Endodermal cell (in vitro differentiated cells): ENCODE measurements around the gene DPYSL3. TPM values are rescaled to one million over a fixed set of nuclear protein-coding genes. Genes with fewer than 3 reads are reported as not detected.

Source experiments
- DNase-seq: peaks from one replicate; pipeline ENCODE4 v3.0.0-alpha.2; 2017
- H3K27ac ChIP-seq: 2 replicates; pipeline ENCODE4 v1.5.1; 2013; ENCODE audit warnings: mild to moderate bottlenecking, low read depth, low read length, moderate library complexity
- H3K27me3 ChIP-seq: 2 replicates; pipeline ENCODE4 v1.6.1; 2013; ENCODE audit warnings: mild to moderate bottlenecking, low read length, moderate library complexity; ENCODE audit not compliant: insufficient read depth, control insufficient read depth, poor library complexity, severe bottlenecking
- H3K36me3 ChIP-seq: 2 replicates; pipeline ENCODE4 v1.7.0; 2013; ENCODE audit warnings: mild to moderate bottlenecking, low read length, moderate library complexity; ENCODE audit not compliant: control insufficient read depth, insufficient read depth
- H3K4me1 ChIP-seq: one replicate; pipeline ENCODE4 v1.7.0; 2013; ENCODE audit warnings: low read length; ENCODE audit not compliant: control insufficient read depth, insufficient read depth
- H3K4me3 ChIP-seq: 2 replicates; pipeline ENCODE4 v1.5.1; 2013; ENCODE audit warnings: mild to moderate bottlenecking, low read length, moderate library complexity
- H3K9ac ChIP-seq: 2 replicates; pipeline ENCODE4 v1.6.1; 2013; ENCODE audit warnings: mild to moderate bottlenecking, low read length, moderate library complexity; ENCODE audit not compliant: poor library complexity, severe bottlenecking; ENCODE audit errors: extremely low read depth
- H3K9me3 ChIP-seq: 2 replicates; pipeline ENCODE4 v1.6.1; 2013; ENCODE audit warnings: mild to moderate bottlenecking, low read length, moderate library complexity; ENCODE audit not compliant: control insufficient read depth
- H3K27ac Mint-ChIP-seq: 2 replicates; pipeline ENCODE4 v1.8.0; 2020; ENCODE audit warnings: mixed read lengths
- H3K27me3 Mint-ChIP-seq: 2 replicates; pipeline ENCODE4 v1.8.0; 2021; ENCODE audit warnings: mild to moderate bottlenecking, mixed read lengths; ENCODE audit not compliant: insufficient read depth
- H3K36me3 Mint-ChIP-seq: 2 replicates; pipeline ENCODE4 v1.8.0; 2020; ENCODE audit warnings: low read depth, mixed read lengths
- H3K4me1 Mint-ChIP-seq: 2 replicates; pipeline ENCODE4 v1.8.0; 2020; ENCODE audit warnings: mixed read lengths
- H3K4me3 Mint-ChIP-seq: 2 replicates; pipeline ENCODE4 v1.8.0; 2020; ENCODE audit warnings: mild to moderate bottlenecking, moderate library complexity, mixed read lengths
- H3K9me3 Mint-ChIP-seq: 2 replicates; pipeline ENCODE4 v1.8.0; 2020; ENCODE audit warnings: mild to moderate bottlenecking, mixed read lengths
- WGBS, 2 experiments: methylation state at CpG; one replicate each; pipeline versions ENCODE4 v1.1.5 to v1.1.7; 2013; ENCODE audit warnings: missing lambda C conversion rate in 2 of 2, mixed read lengths in 1 of 2; ENCODE audit not compliant: insufficient coverage in 1 of 2, insufficient read length in 1 of 2; 5-methylcytosine and 5-hydroxymethylcytosine counted together
- total RNA-seq, 2 donors: library from RNA; stranded (reverse); fragmentation: NEBNext Ultra II Directional in 1 of 2; extraction: Animal tissue kit (Norgen Biotek cat#: 25700) in 1 of 2; gene quantifications; 2 replicates in 1 of 2; 3 replicates in 1 of 2; pipeline ENCODE4 v1.2.1, GENCODE V29; 2021
- TF ChIP-seq, protein P1 (sequence below): fragments of 200-600 bp; sonication (generic); conservative IDR thresholded peaks from 2 replicates; pipeline ENCODE4 v1.5.0; 2021; ENCODE audit warnings: antibody characterized with exemption, mild to moderate bottlenecking

Gene DPYSL3
- total RNA-seq, 2 donors from 2014 or later: 76.3 to 98.6 TPM

- no peaks in the 10 kb centered on the region for H3K27me3 Mint-ChIP-seq
- Histone ChIP-seq H3K4me1 (peaks cover 8% of the 10 kb centered on the region), H3K27ac (no peak overlapping the region), H3K9me3 (no peaks in the 10 kb centered on the region), H3K4me3 (no peak overlapping the region), H3K36me3 (no peaks in the 10 kb centered on the region), H3K9ac (no peak overlapping the region), H3K27me3 (no peaks in the 10 kb centered on the region)
- H3K4me1 Mint-ChIP-seq: peaks cover 39% of the 10 kb centered on the region
- H3K36me3 Mint-ChIP-seq: no peaks in the 10 kb centered on the region
- 80 to 83% methylated on average over 3 to 4 of the region's 4 CpGs for WGBS, 2 experiments
- H3K9me3 Mint-ChIP-seq: no peaks in the 10 kb centered on the region
- TF ChIP-seq, protein P1, sequence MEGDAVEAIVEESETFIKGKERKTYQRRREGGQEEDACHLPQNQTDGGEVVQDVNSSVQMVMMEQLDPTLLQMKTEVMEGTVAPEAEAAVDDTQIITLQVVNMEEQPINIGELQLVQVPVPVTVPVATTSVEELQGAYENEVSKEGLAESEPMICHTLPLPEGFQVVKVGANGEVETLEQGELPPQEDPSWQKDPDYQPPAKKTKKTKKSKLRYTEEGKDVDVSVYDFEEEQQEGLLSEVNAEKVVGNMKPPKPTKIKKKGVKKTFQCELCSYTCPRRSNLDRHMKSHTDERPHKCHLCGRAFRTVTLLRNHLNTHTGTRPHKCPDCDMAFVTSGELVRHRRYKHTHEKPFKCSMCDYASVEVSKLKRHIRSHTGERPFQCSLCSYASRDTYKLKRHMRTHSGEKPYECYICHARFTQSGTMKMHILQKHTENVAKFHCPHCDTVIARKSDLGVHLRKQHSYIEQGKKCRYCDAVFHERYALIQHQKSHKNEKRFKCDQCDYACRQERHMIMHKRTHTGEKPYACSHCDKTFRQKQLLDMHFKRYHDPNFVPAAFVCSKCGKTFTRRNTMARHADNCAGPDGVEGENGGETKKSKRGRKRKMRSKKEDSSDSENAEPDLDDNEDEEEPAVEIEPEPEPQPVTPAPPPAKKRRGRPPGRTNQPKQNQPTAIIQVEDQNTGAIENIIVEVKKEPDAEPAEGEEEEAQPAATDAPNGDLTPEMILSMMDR: no peak
- H3K4me3 Mint-ChIP-seq: no peak overlapping the region
- peak overlapping the region; percentile 2 for H3K27ac Mint-ChIP-seq
- DNase-seq: no peak
Observed at GRCh38 chr5:147432323-147432722, 77.5 kb downstream of the DPYSL3 start.

GRCh38 chr5:147431586-147431985 is 78.3 kb downstream of the DPYSL3 start:
- no peak overlapping the region for H3K27ac Mint-ChIP-seq
- no peaks in the 10 kb centered on the region for H3K36me3 ChIP-seq
- H3K9me3 ChIP-seq: no peaks in the 10 kb centered on the region
- H3K4me1 Mint-ChIP-seq: peaks cover 39% of the 10 kb centered on the region
- no peak overlapping the region for H3K9ac ChIP-seq
- H3K36me3 Mint-ChIP-seq: no peaks in the 10 kb centered on the region
- TF ChIP-seq, protein P1: no peak
- H3K4me3 ChIP-seq: no peak overlapping the region
- WGBS, 2 experiments: 92 to 93% methylated on average over 2 to 3 of the region's 3 CpGs
- no peaks in the 10 kb centered on the region for H3K27me3 ChIP-seq
- peaks cover 8% of the 10 kb centered on the region for H3K4me1 ChIP-seq
- H3K9me3 Mint-ChIP-seq: no peaks in the 10 kb centered on the region
- H3K27ac ChIP-seq: peak overlapping the region; percentile 10
- no peaks in the 10 kb centered on the region for H3K27me3 Mint-ChIP-seq
- H3K4me3 Mint-ChIP-seq: no peak overlapping the region
- no peak for DNase-seq

- H3K9me3 ChIP-seq: no peaks in the 10 kb centered on the region
Observed at GRCh38 chr5:147430628-147431027, 79.2 kb downstream of the DPYSL3 start.

More at GRCh38 chr5:147430628-147431027, 79.2 kb downstream of the DPYSL3 start:
- Histone ChIP-seq H3K4me1 (peaks cover 8% of the 10 kb centered on the region), H3K36me3 (no peaks in the 10 kb centered on the region), H3K4me3 (no peak overlapping the region), H3K9ac (no peak overlapping the region), H3K27ac (no peak overlapping the region), H3K27me3 (no peaks in the 10 kb centered on the region)
- no peak for DNase-seq
- no peaks in the 10 kb centered on the region for H3K9me3 Mint-ChIP-seq
- peaks cover 3% of the 10 kb centered on the region for H3K36me3 Mint-ChIP-seq
- H3K4me3 Mint-ChIP-seq: no peak overlapping the region
- WGBS, 2 experiments: 100% methylated on average over 1 to 2 of the region's 2 CpGs
- peak overlapping the region; percentile 27 for H3K27ac Mint-ChIP-seq
- H3K27me3 Mint-ChIP-seq: no peaks in the 10 kb centered on the region
- H3K4me1 Mint-ChIP-seq: peaks cover 35% of the 10 kb centered on the region
- TF ChIP-seq, protein P1: no peak
